ENCODE measurements around the gene NINJ2.

The NINJ2 gene

DNA sequence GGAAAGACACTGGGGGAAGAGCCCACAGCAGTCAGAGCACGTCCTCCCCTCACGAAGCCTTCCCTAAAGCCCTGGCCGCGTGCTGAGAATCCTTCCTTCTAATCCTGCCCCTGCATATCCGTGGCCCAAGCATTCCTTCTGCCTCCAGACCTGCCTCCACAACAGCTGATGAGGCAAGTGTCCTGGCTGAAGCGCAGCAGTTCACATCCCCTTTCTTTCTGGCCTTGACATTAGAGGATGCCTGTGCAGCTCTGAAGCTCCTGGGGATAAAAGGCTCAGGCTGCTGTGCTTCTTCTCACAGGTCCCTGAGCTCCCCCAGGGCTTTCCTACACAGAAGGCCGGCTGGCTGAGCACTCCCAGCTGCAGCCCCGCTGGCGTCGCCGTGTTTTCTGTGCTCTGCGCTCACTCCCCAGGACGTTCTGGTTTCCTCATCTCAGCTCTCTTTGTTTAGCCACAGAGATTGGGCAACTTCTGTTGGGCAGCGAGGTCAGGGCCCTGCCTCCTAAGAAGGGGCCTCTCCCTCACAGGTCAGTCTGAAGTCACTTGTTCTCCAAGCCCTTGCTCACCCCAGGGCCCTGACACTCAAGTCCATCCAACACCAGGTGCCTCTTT, 45.8 kb downstream of the NINJ2 start:
- no peak for DNase-seq (ENCODE audit: extremely low read depth in 1 of 2, low read depth in 1 of 2)

DNA sequence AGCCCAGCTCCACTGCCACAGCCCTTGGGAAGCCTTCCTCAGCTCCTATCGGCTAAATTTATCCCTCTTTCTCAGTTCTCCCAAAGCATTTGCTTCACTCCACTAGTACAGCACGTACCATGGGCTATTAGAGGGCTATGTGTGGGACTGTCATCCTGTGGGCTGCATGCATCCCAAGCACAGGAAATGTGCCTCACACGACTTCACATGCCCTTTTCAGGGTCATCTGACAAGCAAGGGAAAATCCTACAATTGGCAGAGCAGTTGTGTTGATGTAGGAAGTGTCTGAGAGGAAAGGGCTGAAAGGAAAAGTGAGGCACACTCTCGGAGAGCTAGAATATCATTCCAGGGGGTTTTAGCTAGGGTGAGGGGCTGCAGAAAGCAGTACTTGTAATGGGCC, 47.6 kb downstream of the NINJ2 start:
- no peak for DNase-seq (ENCODE audit: extremely low read depth in 1 of 2, low read depth in 1 of 2)

- DNase-seq (ENCODE audit: extremely low read depth in 1 of 2, low read depth in 1 of 2): no peak
These were observed 48.8 kb downstream of the NINJ2 start for GRCh38 chr12:614411-614970.

DNA sequence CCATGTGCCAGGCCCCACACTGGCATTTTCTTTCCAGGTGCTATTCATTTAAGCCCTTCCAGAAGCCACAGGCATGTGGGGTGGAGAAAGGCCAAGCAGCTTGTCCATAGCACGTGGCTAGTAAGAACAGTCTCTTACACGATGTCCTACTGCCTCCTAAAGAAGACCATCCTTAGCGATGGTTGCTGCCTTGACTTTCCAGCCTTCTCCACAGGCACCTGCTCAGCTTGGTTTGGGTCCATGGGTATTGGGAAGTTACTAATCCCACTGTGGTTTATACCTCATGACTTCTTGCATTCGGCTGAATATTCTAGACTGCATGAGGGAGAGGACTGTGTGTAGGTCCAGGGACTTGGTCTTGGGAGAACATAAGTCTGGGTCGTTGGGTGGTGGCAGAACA, 49.2 kb downstream of the NINJ2 start:
- DNase-seq (ENCODE audit: extremely low read depth in 1 of 2, low read depth in 1 of 2): no peak

- DNase-seq (ENCODE audit: extremely low read depth in 1 of 2, low read depth in 1 of 2): no peak
These were observed 50.4 kb downstream of the NINJ2 start for GRCh38 chr12:612886-613285.

GRCh38 chr12:612293-612692, 51.0 kb downstream of the NINJ2 start:
- DNase-seq (ENCODE audit: extremely low read depth in 1 of 2, low read depth in 1 of 2): no peak

DNA sequence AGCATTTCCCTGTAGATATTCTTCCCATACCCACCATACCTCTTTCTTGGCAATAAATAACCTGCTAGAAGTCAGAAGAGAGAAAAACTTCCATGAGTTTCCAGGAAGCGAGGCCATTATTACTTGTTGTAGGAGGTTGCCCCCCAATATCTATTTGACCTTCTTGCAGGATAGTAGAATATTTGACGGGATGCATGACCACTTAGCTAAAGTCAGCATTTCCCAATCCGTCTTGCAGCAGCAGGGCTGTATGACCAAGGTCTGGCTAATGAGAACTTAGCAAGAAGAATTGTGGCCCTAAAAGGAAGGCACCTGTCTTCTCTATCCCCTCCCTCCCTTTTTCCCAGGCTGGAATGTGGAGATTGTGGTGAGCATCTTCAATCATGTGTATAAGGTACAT, 51.5 kb downstream of the NINJ2 start:
- DNase-seq (ENCODE audit: extremely low read depth in 1 of 2, low read depth in 1 of 2): no peak

GRCh38 chr12:608921-609320, 54.3 kb downstream of the NINJ2 start:
- DNase-seq (ENCODE audit: extremely low read depth in 1 of 2, low read depth in 1 of 2): no peak

DNA sequence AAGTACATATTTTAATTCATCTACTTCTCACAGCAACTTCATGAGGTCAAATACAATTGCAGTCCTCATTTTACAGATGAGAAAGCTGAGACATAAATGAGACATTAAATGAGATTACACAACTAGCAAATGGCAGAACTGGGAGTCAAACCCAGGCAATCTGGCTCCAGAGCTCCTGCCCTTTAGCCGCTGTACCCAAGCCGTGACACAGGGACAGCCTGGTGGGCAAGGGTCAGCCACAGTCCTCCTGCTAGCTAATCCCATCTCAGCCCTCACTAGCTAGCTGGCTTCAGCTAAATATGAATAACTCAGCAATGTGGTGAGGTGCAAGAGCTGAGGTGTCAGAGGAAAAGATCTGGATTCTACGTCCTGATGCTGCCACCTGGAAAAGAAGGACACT, 54.8 kb downstream of the NINJ2 start:
- no peak for DNase-seq (ENCODE audit: extremely low read depth in 1 of 2, low read depth in 1 of 2)

DNA sequence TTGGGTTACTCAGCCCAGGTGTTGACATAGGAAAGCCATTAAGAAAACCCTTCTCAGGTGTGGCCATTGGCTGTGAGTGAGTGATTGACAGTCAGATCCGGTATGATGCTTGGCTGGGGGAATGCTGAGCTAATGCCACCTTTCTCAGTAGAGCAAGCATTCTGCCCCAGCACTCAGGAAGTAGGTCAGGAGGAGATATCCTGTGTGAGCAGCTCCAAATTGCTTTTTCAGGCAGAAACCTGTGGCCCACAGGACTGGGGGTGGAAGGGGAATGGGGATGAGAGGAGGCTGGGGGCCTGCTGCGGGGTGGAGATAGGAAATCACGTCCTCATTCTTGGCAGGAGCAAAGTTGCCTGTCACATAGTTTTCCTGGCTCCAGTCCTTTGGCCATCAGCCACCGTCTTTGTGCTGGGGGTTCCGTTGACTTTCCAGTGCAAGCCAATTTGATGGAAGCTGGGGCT, 55.7 kb downstream of the NINJ2 start:
- no peak for DNase-seq (ENCODE audit: extremely low read depth in 1 of 2, low read depth in 1 of 2)

GRCh38 chr12:604956-605355, 58.3 kb downstream of the NINJ2 start:
- DNase-seq (ENCODE audit: extremely low read depth in 1 of 2, low read depth in 1 of 2): no peak

- DNase-seq (ENCODE audit: extremely low read depth in 1 of 2, low read depth in 1 of 2): no peak
These were observed 60.6 kb downstream of the NINJ2 start for GRCh38 chr12:602700-603068.

- no peak for DNase-seq (ENCODE audit: extremely low read depth in 1 of 2, low read depth in 1 of 2)
These were observed 61.1 kb downstream of the NINJ2 start for GRCh38 chr12:601976-602699.

GRCh38 chr12:599756-600155, 63.5 kb downstream of the NINJ2 start:
- DNase-seq (ENCODE audit: extremely low read depth in 1 of 2, low read depth in 1 of 2): no peak

- DNase-seq (ENCODE audit: extremely low read depth in 1 of 2, low read depth in 1 of 2): no peak
These were observed 65.2 kb downstream of the NINJ2 start for GRCh38 chr12:597926-598568.

GRCh38 chr12:593396-594270, 69.6 kb downstream of the NINJ2 start:
- no peak for DNase-seq (ENCODE audit: extremely low read depth in 1 of 2, low read depth in 1 of 2)

GRCh38 chr12:592024-592505, 71.2 kb downstream of the NINJ2 start:
- no peak for DNase-seq (ENCODE audit: extremely low read depth in 1 of 2, low read depth in 1 of 2)

DNA sequence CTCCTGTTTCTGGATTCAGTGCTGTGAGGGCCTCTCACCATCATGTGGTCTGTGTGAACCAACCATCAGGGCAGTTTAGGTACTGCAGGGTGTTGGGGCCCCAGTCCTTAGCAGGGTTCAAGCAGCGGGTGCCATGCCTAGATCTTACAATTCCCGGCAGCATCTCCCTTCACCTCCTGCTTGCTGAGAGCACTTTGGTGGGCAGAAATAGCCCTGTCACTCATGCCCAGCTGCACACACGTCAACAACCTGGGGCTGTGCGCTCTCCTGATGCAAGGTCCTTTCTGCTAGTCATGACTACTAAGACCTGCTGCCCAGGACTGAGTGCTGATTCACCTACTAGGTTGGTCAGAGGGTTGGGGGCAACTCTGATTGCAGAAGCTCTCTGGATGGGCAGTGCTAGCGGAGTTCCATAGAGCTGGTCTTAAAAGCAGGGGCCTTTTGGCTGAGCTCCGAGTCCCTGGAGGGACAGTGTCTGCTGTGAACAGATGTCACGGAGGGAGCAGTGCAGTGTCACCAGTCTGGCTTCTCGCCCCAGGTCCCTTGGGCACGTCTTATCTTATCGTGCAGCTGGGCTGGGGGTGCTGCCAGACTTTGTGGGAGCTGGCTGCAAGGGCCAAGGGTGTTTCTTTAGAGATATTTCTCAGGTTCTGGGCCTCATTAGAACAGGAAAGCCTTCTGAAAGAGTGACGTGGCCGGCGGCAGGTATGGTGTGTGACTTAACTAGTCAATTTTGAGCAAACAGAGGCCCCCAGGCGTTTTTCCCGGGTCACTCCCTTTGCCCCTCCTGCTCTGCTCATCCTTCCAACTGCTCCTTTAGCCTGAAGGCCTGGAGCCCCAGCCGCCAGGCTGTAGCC, 71.8 kb downstream of the NINJ2 start:
- no peak for DNase-seq (ENCODE audit: extremely low read depth in 1 of 2, low read depth in 1 of 2)

- DNase-seq (ENCODE audit: extremely low read depth in 1 of 2, low read depth in 1 of 2): no peak
These were observed 73.0 kb downstream of the NINJ2 start for GRCh38 chr12:590206-590750.

GRCh38 chr12:588646-589045, 74.6 kb downstream of the NINJ2 start:
- DNase-seq (ENCODE audit: extremely low read depth in 1 of 2, low read depth in 1 of 2): no peak

All from activated CD8-positive, alpha-beta memory T cell treated with anti-CD3 and anti-CD28 coated beads for 1 hour (primary cell).